ENCODE results near the gene PPP1R9B.

The PPP1R9B gene

GRCh38 chr17:50147841-50148225 is 2.6 kb downstream of the PPP1R9B start:
- peak overlapping the region; percentile 86 for H3K4me2 ChIP-seq (ENCODE audit: low read length)
- H3F3A ChIP-seq (ENCODE audit: control insufficient read depth, insufficient read depth): peaks cover 6% of the 10 kb centered on the region; the same call in 1 of the 2 replicates
- TF ChIP-seq CTCF (IDR thresholded peaks at IDR 0.05; ENCODE audit: low read depth, low read length, poor library complexity, severe bottlenecking) (no peak), EZH2phosphoT487 (IDR thresholded peaks at IDR 0.05; ENCODE audit: borderline replicate concordance, low read length) (no peak)
- H3K27me3 ChIP-seq (ENCODE audit: control insufficient read depth, low read length): no peaks in the 10 kb centered on the region
- H3K4me1 ChIP-seq (ENCODE audit: control insufficient read depth, low read length): peaks cover 66% of the 10 kb centered on the region
- H3K36me3 ChIP-seq (ENCODE audit: control insufficient read depth, low read length): peaks cover 65% of the 10 kb centered on the region
- H3K9me3 ChIP-seq (ENCODE audit: control insufficient read depth, insufficient read depth, low read length): no peaks in the 10 kb centered on the region
- H4K20me1 ChIP-seq (ENCODE audit: control insufficient read depth, insufficient read depth, low read depth, low read length): 0 out of 2 replicates have a peak, but pooled peaks cover 8% of the 10 kb centered on the region
- H3K79me2 ChIP-seq (ENCODE audit: control insufficient read depth, low read length): peaks cover 83% of the 10 kb centered on the region
- peak overlapping the region; percentile 96 for H3K27ac ChIP-seq (ENCODE audit: low read depth, low read length)
- peak overlapping the region; percentile 90 for H3K4me3 ChIP-seq (ENCODE audit: low read length)
- H3K9me2 ChIP-seq (replicated peaks; ENCODE audit: control insufficient read depth, low read length): no peaks in the 10 kb centered on the region

DNA sequence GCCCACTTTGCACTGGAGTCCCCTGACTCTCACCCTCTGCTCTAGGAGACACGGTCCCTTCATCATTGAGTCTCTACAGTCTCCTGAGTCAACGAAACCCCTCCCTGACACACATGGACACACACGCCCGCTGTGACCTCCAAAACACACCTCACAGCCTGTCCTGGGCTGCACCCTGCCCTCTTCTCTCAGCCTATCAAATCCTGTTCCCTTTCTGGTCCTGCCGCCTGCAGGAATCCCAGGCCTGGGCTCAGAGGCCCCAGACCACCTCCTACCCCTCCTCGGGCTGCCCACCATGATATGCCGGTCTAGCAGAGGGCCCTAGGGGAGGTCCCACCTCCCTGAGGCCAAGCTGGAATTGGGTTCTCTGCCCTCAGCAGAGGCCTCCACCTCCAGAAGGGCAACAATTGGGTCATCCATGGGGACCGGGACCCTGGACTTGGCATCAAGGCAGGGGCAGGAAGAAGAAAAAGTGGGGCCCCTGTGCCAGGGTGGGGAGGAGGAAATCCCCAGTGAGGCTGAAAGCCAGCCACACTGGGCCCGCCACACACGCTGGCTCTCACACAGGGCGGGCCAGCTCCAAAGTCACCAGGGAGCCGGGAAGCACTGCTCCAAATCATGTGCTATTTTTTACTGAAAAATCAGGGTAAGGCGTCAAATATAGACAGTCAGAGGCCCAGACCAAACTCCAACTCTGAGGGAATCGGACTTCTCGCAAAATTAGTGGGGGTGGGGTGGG is 3.4 kb downstream of the PPP1R9B start:
- TF ChIP-seq EZH2phosphoT487 (IDR thresholded peaks at IDR 0.05; ENCODE audit: borderline replicate concordance, low read length) (no peak), CTCF (IDR thresholded peaks at IDR 0.05; ENCODE audit: low read depth, low read length, poor library complexity, severe bottlenecking) (no peak)
- H3K4me2 ChIP-seq (ENCODE audit: low read length): peak overlapping the region; percentile 86
- peaks cover 6% of the 10 kb centered on the region; the same call in 1 of the 2 replicates for H3F3A ChIP-seq (ENCODE audit: control insufficient read depth, insufficient read depth)
- H3K4me1 ChIP-seq (ENCODE audit: control insufficient read depth, low read length): peaks cover 66% of the 10 kb centered on the region
- no peaks in the 10 kb centered on the region for H3K27me3 ChIP-seq (ENCODE audit: control insufficient read depth, low read length)
- no peaks in the 10 kb centered on the region for H3K9me2 ChIP-seq (replicated peaks; ENCODE audit: control insufficient read depth, low read length)
- peak overlapping the region; percentile 96 for H3K27ac ChIP-seq (ENCODE audit: low read depth, low read length)
- H3K9me3 ChIP-seq (ENCODE audit: control insufficient read depth, insufficient read depth, low read length): no peaks in the 10 kb centered on the region
- H3K4me3 ChIP-seq (ENCODE audit: low read length): peak overlapping the region; percentile 90
- peaks cover 73% of the 10 kb centered on the region for H3K36me3 ChIP-seq (ENCODE audit: control insufficient read depth, low read length)
- peaks cover 89% of the 10 kb centered on the region for H3K79me2 ChIP-seq (ENCODE audit: control insufficient read depth, low read length)
- 0 out of 2 replicates have a peak, but pooled peaks cover 8% of the 10 kb centered on the region for H4K20me1 ChIP-seq (ENCODE audit: control insufficient read depth, insufficient read depth, low read depth, low read length)

DNA sequence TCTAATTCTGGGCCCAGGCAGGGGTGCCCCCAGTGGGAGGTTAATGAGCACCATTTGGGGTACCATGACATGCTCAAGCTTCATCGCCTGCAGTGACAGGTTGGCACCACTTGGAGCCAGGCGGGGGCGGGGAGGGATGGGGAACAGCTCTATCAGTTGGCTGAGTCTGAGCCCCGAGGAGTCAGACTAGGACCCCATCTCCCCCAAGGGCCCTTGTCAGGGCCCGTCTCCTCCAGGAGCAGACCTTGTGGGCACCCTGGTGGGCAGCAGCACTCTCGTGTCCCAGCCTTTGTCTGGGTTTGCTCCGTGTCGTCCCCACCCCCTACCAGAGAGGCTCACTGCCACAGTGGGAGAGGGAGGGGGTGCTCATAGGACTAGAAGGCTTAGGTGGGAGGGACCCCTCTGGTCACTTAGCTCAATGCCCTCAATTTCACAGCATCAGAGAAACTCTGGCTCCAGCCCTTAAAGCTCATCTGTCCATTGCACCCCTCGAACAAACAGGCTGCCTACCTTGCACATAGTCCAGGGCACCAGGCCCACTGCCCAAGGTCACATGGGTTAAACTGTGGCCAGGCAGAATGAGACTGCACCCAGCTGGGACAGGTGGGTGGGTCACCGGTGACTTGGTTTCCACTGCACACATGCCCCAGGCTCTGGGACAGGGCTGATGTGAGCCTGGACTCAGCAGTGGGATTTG is 4.1 kb downstream of the PPP1R9B start:
- Histone ChIP-seq H3K36me3 (ENCODE audit: control insufficient read depth, low read length) (peaks cover 80% of the 10 kb centered on the region), H3K9me3 (ENCODE audit: control insufficient read depth, insufficient read depth, low read length) (no peaks in the 10 kb centered on the region), H3F3A (ENCODE audit: control insufficient read depth, insufficient read depth) (peaks cover 6% of the 10 kb centered on the region; the same call in 1 of the 2 replicates), H3K4me1 (ENCODE audit: control insufficient read depth, low read length) (peaks cover 68% of the 10 kb centered on the region), H4K20me1 (ENCODE audit: control insufficient read depth, insufficient read depth, low read depth, low read length) (0 out of 2 replicates have a peak, but pooled peaks cover 8% of the 10 kb centered on the region), H3K27me3 (ENCODE audit: control insufficient read depth, low read length) (no peaks in the 10 kb centered on the region), H3K9me2 (replicated peaks; ENCODE audit: control insufficient read depth, low read length) (no peaks in the 10 kb centered on the region), H3K27ac (ENCODE audit: low read depth, low read length) (peak overlapping the region; percentile 96), H3K4me3 (ENCODE audit: low read length) (peak overlapping the region; percentile 90), H3K79me2 (ENCODE audit: control insufficient read depth, low read length) (peaks cover 93% of the 10 kb centered on the region), H3K4me2 (ENCODE audit: low read length) (peak overlapping the region; percentile 86)
- no peak for TF ChIP-seq EZH2phosphoT487 (IDR thresholded peaks at IDR 0.05; ENCODE audit: borderline replicate concordance, low read length)
- TF ChIP-seq CTCF (IDR thresholded peaks at IDR 0.05; ENCODE audit: low read depth, low read length, poor library complexity, severe bottlenecking): peak; percentile 36
